ENCODE data around the gene SEMA4D.

The SEMA4D gene

GRCh38 chr9:89405826-89406225 is 92.1 kb downstream of the SEMA4D start:
- DNase-seq: no peak

DNA sequence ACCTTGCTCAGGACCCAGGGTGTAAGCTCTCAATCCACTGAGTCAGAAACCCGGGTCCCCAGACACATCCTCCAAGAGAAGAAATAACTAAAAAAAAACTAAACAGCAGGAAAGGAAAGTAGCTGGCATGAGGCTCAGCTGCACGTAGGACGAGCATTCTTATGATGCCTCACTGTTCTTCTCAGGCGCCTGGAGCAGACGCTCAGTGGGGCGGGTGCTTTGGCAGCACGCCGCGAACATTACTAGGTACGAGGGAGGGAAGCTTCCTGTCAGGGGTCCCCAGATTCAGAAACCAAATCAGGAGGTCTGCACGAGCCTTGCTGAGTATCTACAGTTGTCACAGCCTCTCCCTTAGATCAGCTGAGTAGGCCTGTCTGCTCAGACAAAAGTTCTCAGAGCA is 93.8 kb downstream of the SEMA4D start:
- DNase-seq: no peak

DNA sequence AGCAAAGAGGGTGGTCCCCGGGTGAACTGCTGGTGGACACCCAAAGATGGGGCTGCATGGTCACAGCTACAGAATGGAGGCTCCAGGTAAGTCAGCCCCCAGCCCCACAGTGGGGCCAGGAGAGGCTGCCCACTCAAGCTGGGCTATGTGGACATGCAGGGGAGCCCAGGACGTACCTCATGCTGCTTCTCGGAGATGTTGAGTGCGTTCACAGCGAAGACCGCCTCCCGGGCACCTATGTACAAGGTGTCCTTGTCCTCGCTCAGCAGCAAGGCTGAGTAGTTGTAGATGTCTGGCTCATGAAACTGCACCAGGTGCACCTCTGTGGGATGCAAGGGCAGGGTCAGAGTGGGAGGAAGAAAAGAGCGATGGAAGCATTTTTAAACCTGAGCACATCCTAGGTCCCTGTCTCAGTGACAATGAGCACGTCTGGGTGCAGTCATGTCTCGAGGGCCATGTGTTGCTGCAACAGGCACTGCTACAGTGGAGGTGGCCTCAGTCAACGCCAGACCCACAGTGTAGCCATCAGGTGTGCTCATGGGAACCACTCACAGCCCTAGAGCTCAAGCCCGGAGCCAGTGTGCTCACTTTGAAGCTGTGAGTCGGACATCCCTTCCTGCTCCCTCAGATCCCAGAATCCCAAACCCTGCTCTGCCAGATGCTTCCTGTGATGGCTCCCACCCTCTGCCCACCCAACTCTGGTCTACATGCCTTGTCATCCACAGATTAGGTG is 95.1 kb downstream of the SEMA4D start:
- DNase-seq: no peak

DNA sequence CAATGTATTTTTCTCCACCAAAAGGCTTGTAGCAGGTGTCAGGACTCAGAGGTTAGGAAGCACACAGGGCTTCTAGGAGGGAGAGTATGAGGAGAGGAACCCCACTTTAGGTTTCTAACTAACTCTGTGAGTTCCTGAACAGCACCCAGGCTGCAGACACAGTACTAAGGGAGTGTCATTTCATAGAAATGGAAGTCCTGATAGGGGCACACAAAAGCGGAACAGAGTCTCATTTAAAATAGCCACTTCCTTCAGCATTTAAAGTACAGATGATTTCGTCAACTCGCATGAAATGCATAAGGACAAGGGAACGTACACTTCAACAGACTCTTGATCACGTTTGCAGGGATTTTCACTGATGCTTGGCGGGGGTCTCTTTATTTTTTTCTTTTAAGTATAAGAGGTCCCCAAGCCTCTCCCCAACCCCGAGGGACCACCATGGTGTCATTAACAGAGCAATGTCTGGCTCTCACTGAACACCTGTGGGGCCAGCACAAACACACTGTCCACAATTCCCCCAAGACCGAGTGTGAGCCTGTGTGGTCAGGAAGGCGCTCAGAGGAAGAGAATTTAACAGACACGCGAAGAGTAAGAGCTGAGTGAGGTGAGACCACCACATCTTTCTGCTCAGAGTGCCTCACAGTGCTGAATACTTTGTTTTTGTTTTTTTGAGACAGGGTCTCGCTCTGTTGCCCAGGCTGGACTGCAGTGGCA is 97.4 kb downstream of the SEMA4D start:
- DNase-seq: no peak

DNA sequence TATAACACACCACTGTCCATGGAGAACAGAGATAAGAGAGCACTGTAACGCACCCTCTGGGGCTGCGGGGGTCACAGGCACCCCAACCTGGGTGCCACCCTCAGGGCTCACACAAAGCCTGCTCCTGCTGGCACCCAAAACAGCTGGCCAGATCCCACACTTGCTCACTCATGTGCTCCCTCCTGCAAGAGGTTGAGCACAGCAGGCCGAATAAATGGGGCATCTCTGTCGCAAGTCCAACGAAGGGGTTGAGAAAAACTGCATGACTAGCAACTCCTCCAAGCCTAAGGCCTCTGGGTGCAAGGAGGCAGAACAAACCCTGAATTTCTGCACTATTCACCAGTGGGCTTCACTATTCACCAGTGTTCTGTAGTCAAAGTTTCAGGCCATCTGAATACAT is 99.3 kb downstream of the SEMA4D start:
- no peak for DNase-seq

GRCh38 chr9:89397471-89397870 is 100.4 kb downstream of the SEMA4D start:
- DNase-seq: no peak

DNA sequence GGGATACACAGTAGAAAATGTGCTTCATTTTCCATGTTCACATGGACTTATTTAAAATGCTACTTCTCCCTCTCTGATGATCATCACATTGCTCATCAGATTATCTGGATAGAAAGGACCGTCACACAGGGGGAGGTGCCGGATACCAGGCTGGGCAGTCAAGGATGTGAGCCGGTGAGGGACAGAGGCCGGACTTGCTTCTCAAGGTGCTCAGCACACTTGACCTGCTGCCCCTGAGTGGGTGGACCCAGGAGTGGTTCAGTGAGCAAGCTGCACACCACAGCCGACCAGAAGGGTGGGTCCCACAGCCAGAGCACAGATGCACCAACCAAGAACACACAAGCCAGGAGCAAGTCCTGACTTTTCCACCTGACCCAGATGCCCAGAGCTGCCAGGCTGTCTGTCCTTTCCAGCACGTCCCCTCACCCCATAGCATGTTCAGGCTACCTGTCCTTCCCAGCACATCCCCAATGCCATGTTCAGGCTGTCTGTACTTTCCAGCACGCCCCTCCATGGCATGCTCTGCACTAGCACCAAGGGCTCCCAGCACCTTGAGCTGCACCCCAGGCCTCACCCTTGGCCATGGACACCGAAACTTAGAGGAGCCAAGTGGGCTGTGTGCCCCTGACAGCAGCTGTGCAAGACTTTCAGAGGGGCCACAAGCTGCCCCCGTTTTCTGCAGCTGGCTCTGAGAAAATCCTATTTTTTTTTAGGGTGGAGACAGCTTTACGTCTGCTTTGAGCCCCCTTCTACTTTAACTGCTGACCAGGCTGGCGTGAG is 101.8 kb downstream of the SEMA4D start:
- DNase-seq: no peak

GRCh38 chr9:89394412-89394811 is 103.5 kb downstream of the SEMA4D start:
- no peak for DNase-seq

- no peak for DNase-seq
Measured at GRCh38 chr9:89391585-89391984, 106.3 kb downstream of the SEMA4D start.

GRCh38 chr9:89390578-89391116 is 107.3 kb downstream of the SEMA4D start:
- no peak for DNase-seq

GRCh38 chr9:89390068-89390555 is 107.8 kb downstream of the SEMA4D start:
- DNase-seq: no peak

DNA sequence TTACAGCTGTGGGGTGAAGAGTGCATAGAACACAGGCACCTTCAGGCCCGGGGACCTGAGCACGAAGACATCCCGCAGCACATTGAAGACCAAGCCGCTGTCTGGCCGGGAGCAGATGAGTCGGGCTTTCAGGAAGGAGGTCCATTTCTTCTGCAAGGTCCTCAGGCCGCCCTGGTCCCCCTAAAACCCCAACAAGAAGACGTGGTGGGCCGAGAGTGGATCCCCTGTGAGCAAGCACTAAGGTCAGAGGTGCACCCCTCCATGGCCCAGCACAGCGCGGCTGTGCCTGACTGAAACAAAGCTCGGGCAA is 109.1 kb downstream of the SEMA4D start:
- DNase-seq: no peak

- no peak for DNase-seq
Measured at GRCh38 chr9:89388084-89388867, 109.6 kb downstream of the SEMA4D start.

- DNase-seq: no peak
Measured at GRCh38 chr9:89387197-89387849, 110.6 kb downstream of the SEMA4D start.

- no peak for DNase-seq
Measured at GRCh38 chr9:89386797-89387196, 111.1 kb downstream of the SEMA4D start.

GRCh38 chr9:89386206-89386605 is 111.7 kb downstream of the SEMA4D start:
- no peak for DNase-seq

GRCh38 chr9:89384783-89385182 is 113.1 kb downstream of the SEMA4D start:
- DNase-seq: no peak

DNA sequence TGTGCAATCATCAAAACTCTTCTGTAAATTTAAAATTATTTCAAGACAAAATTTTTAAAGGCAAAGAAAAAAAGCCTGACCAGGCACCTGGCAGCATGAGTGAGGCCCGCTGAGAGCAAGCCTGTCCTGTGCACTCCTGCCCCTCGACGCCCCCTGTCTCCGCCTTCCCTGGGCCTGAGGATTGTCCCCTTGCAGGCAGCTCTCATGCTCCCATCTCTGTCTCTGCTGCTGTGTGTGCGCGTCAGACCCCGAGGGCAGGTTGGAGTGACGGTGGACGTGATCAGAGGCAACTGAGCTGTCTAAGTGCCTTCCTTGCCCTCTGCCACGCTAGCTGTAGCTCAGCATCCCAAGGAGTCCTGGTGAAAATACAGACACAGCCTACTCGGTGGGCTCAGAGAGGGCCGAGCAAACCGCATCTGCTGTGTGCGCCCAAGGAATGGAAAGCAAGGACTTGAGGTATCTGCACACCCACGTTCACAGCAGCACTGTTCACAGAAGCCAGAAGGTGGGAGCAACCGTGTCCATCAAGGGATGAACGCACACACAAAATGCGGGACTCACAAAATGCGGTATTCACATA is 114.1 kb downstream of the SEMA4D start:
- no peak for DNase-seq

- DNase-seq: no peak
Measured at GRCh38 chr9:89383030-89383720, 114.7 kb downstream of the SEMA4D start.

GRCh38 chr9:89382026-89382986 is 115.6 kb downstream of the SEMA4D start:
- no peak for DNase-seq

All from NCI-H446 treated with DMSO at 0.1 percent for 48 hours (cell line).